ENCODE measurements around the gene BABAM2. TPM values are rescaled to one million over a fixed set of nuclear protein-coding genes. Genes with fewer than 3 reads are reported as not detected.
A peak's percentile ranks its signal among the peaks of the same experiment; 100 is the strongest.

The BABAM2 gene
- total RNA-seq, 1 donor from 2014 or later: 33.9 TPM

- Mint-ChIP-seq H3K9me3 (ENCODE audit: low read depth) (no peaks in the 10 kb centered on the region), H3K27ac (ENCODE audit: unreplicated experiment) (peak overlapping the region; percentile 89), H3K4me1 (ENCODE audit: low read depth) (peaks cover 42% of the 10 kb centered on the region), H3K36me3 (ENCODE audit: low read depth) (peaks cover 4% of the 10 kb centered on the region), H3K4me3 (ENCODE audit: unreplicated experiment) (no peak overlapping the region), H3K27me3 (ENCODE audit: low read depth) (no peaks in the 10 kb centered on the region)
- DNase-seq (ENCODE audit: low spot score): no peak
- TF ChIP-seq, protein P1, sequence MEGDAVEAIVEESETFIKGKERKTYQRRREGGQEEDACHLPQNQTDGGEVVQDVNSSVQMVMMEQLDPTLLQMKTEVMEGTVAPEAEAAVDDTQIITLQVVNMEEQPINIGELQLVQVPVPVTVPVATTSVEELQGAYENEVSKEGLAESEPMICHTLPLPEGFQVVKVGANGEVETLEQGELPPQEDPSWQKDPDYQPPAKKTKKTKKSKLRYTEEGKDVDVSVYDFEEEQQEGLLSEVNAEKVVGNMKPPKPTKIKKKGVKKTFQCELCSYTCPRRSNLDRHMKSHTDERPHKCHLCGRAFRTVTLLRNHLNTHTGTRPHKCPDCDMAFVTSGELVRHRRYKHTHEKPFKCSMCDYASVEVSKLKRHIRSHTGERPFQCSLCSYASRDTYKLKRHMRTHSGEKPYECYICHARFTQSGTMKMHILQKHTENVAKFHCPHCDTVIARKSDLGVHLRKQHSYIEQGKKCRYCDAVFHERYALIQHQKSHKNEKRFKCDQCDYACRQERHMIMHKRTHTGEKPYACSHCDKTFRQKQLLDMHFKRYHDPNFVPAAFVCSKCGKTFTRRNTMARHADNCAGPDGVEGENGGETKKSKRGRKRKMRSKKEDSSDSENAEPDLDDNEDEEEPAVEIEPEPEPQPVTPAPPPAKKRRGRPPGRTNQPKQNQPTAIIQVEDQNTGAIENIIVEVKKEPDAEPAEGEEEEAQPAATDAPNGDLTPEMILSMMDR (IDR thresholded peaks at IDR 0.05): no peak
Measured at GRCh38 chr2:28276807-28277206, 386.3 kb downstream of the BABAM2 start.

- H3K36me3 Mint-ChIP-seq (ENCODE audit: low read depth): peaks cover 7% of the 10 kb centered on the region
- H3K4me1 Mint-ChIP-seq (ENCODE audit: low read depth): peaks cover 35% of the 10 kb centered on the region
- peak overlapping the region; percentile 20 for H3K27ac Mint-ChIP-seq (ENCODE audit: unreplicated experiment)
- no peak overlapping the region for H3K4me3 Mint-ChIP-seq (ENCODE audit: unreplicated experiment)
- no peaks in the 10 kb centered on the region for H3K9me3 Mint-ChIP-seq (ENCODE audit: low read depth)
- TF ChIP-seq, protein P1 (IDR thresholded peaks at IDR 0.05): no peak
- no peaks in the 10 kb centered on the region for H3K27me3 Mint-ChIP-seq (ENCODE audit: low read depth)
- no peak for DNase-seq (ENCODE audit: low spot score)
Measured at GRCh38 chr2:28277466-28277865, 386.9 kb downstream of the BABAM2 start.

- H3K9me3 Mint-ChIP-seq (ENCODE audit: low read depth): no peaks in the 10 kb centered on the region
- TF ChIP-seq, protein P1 (IDR thresholded peaks at IDR 0.05): no peak
- no peak overlapping the region for H3K4me3 Mint-ChIP-seq (ENCODE audit: unreplicated experiment)
- DNase-seq (ENCODE audit: low spot score): no peak
- peaks cover 26% of the 10 kb centered on the region for H3K4me1 Mint-ChIP-seq (ENCODE audit: low read depth)
- no peak overlapping the region for H3K27ac Mint-ChIP-seq (ENCODE audit: unreplicated experiment)
- no peaks in the 10 kb centered on the region for H3K27me3 Mint-ChIP-seq (ENCODE audit: low read depth)
- H3K36me3 Mint-ChIP-seq (ENCODE audit: low read depth): peaks cover 7% of the 10 kb centered on the region
Measured at GRCh38 chr2:28279371-28279770, 388.8 kb downstream of the BABAM2 start.

DNA sequence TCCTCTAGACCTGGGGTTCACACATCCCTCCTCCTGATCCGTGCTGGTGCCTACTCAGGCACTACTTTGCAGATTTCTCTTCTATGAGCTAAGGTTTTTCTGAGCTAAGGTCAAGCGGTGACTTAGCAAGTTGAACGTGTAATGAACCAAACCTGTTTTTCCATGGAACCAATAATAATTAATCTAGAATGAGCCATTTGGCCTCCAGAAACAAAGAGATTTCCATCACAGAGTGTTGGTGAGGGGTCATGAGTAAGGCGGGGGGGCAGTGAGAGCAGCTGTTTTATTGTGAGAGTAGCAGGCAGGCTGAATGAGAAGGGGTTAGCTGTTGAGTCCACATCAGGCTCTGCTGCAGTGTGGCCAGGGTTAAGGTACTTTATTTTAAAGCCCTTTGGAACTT, 390.1 kb downstream of the BABAM2 start:
- Mint-ChIP-seq H3K36me3 (ENCODE audit: low read depth) (peaks cover 7% of the 10 kb centered on the region), H3K27me3 (ENCODE audit: low read depth) (no peaks in the 10 kb centered on the region), H3K27ac (ENCODE audit: unreplicated experiment) (no peak overlapping the region), H3K4me3 (ENCODE audit: unreplicated experiment) (no peak overlapping the region), H3K4me1 (ENCODE audit: low read depth) (peaks cover 14% of the 10 kb centered on the region), H3K9me3 (ENCODE audit: low read depth) (no peaks in the 10 kb centered on the region)
- no peak for DNase-seq (ENCODE audit: low spot score)
- TF ChIP-seq, protein P1 (IDR thresholded peaks at IDR 0.05): no peak

- no peak overlapping the region for H3K4me3 Mint-ChIP-seq (ENCODE audit: unreplicated experiment)
- no peak for DNase-seq (ENCODE audit: low spot score)
- H3K9me3 Mint-ChIP-seq (ENCODE audit: low read depth): no peaks in the 10 kb centered on the region
- H3K27me3 Mint-ChIP-seq (ENCODE audit: low read depth): no peaks in the 10 kb centered on the region
- TF ChIP-seq, protein P1 (IDR thresholded peaks at IDR 0.05): no peak
- peaks cover 7% of the 10 kb centered on the region for H3K36me3 Mint-ChIP-seq (ENCODE audit: low read depth)
- H3K4me1 Mint-ChIP-seq (ENCODE audit: low read depth): peaks cover 10% of the 10 kb centered on the region
- peak overlapping the region; percentile 65 for H3K27ac Mint-ChIP-seq (ENCODE audit: unreplicated experiment)
Measured at GRCh38 chr2:28281739-28282138, 391.2 kb downstream of the BABAM2 start.
